Measurements from ENCODE around the gene SMARCA4.
"Not testable (repeated sequence)": the region's sequence is repeated elsewhere in the genome, so short reads cannot be mapped to it uniquely, and the experiment has no call there.

SMARCA4 gene

DNA sequence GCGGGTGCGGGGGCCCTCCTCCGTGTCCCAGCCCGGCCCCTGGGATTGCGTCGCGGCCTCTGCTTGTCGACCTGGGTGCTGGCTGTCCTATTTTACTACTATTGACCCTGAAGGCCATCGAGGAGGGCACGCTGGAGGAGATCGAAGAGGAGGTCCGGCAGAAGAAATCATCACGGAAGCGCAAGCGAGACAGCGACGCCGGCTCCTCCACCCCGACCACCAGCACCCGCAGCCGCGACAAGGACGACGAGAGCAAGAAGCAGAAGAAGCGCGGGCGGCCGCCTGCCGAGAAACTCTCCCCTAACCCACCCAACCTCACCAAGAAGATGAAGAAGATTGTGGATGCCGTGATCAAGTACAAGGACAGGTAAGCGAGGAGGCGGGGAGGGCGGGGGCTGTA, 80.4 kb downstream of the SMARCA4 start:
- DNase-seq, result no peak

- no peak for DNase-seq
Observed at GRCh38 chr19:11041966-11042627, 81.3 kb downstream of the SMARCA4 start.

DNA sequence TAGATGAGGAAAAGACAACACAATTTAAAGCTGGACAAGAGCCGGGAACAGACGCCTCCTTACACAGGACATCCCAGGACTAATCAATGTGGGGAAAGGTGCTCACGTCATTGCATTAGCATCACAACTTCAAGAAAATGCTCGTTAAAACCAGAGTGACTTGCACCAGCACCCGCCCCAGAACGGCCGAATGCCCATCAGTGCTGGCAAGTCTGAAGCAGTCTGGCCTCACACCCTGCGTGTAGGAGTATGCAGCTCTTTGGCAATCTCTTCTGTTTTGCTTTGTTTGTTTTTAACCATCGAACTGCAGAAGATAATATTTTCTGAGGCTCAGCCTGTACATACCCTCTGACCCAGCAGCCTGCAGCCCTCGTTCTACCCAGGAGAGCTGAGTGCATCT, 83.6 kb downstream of the SMARCA4 start:
- DNase-seq, result no peak

DNA sequence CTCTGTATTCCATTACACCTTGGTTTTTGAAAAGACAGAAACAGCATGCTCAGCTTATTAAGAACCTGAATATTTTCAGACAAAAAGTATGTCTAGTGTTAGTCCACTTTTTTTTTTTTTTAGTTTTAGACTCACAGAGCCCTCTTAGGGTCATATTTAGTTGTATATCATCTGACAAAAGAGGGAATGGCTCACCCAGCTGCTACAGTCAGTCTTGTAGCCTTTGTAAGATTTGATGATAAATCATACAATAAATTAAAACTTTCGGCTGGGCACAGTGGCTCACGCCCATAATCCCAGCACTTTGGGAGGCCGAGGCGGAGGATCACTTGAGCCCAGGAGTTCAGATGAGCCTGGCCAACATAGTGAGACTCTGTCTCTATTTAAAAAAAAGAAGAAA, 84.7 kb downstream of the SMARCA4 start:
- DNase-seq, result no peak

DNA sequence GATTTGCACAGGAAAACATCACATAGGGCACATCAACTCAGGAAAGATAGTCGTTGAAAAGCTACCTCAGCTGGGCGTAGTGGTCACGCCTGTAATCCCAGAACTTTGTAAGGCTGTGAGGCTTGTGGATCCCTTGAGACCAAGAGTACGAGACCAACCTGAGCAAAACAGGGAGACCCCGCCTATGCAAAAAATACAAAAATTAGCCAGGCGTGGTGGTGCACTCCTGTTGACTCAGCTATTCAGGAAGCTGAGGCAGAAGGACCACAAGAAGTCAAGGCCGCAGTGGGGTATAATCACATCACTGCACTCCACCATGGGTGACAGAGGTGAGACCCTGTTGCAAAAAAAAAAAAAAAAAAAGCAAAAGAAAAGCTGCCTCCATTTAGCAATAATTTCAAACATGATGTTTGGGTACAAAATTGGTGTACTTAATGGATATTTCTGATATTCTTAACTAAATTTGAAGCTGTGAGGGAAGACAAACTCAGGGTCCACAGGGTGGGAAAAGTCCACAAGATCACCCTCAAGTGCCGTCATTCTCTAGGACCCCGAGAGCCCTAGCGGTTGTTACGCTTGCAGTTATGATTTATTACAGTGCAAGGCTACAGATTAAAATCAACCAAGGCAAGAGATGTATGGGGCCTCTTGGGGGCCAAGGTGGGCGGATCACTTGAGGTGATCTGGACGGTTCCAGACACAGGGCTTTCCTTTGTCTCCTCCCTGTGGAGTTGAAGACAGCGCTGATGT, 86.0 kb downstream of the SMARCA4 start:
- no peak for DNase-seq

GRCh38 chr19:11047866-11048265, 87.0 kb downstream of the SMARCA4 start:
- DNase-seq, result no peak

DNA sequence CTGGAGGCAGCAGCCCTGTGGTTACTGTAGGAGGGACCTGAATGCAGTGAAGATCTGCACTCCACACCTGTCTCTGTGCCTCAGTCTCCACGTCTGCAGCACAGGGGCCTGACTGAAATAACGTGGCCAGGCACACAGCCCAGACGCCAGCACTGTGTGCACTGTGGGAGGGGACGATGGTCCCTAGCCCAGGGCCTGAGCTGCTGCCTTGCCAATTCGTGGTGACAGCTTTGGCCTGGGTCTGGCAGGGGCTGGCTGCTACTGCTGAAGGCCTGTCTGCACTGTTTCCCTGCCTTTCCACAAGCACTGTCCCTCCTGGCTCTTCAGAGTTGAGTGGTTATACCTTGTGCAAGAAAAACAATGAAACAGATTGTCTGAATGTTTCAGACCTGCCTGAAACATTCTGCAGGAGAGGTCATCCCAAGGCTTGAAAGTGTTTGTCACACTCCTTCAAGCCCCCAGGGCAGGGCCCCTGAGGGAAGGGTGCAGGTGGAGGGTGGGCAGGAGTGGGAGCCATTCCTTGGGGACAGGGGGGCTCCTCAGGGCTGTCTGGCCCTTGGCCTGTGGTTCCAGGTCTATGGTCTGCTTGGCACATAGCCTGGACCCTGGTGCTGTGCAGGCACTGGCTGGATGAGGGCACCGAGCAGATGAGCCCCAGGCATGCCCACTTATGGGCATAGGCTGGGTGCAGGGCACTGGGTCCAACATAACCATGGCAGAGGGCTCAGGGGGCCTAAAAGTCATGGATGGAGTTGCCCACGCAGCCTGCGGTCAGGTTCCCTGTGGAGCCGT, 89.7 kb downstream of the SMARCA4 start:
- DNase-seq, result no peak

DNA sequence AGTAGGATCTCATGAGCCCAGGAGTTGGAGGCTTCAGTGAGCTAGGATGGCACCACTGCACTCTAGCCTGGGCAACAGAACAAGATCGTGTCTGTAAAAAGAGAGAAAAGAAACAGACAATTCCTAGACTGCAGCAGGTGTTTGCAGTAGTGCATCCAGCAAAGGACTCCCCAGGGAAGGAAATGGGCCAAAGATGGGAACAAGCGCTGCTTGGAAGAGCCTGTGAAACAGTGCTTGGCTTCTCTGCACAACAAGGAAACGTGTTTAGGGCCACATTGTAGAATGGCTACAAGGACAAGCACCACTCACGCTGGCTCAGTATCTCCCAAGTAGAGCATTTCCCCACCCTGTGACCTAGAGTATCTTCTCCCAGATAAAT, 93.0 kb downstream of the SMARCA4 start:
- no peak for DNase-seq

DNA sequence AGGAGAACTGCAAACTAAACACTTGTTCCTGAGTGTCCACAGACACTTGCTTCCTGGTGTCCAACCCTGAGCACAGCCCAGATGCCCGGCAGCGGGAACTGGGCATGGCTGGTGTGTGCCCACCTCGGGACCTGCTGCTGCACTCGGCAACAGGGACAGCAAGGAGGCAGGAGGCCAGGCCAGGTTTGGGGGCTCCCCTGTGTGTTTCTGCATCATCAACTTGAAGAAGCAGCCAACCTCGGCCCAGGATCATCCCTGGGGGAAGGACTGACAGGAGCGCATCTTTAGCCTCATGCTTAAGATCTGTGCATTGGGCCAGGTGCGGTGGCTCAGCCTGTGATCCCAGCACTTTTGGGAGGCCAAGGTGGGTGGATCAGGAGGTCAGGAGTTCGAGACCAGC, 93.4 kb downstream of the SMARCA4 start:
- no peak for DNase-seq

GRCh38 chr19:11054628-11055027, 93.8 kb downstream of the SMARCA4 start:
- DNase-seq, result no peak

- DNase-seq, result no peak
Observed at GRCh38 chr19:11058246-11059030, 97.6 kb downstream of the SMARCA4 start.

DNA sequence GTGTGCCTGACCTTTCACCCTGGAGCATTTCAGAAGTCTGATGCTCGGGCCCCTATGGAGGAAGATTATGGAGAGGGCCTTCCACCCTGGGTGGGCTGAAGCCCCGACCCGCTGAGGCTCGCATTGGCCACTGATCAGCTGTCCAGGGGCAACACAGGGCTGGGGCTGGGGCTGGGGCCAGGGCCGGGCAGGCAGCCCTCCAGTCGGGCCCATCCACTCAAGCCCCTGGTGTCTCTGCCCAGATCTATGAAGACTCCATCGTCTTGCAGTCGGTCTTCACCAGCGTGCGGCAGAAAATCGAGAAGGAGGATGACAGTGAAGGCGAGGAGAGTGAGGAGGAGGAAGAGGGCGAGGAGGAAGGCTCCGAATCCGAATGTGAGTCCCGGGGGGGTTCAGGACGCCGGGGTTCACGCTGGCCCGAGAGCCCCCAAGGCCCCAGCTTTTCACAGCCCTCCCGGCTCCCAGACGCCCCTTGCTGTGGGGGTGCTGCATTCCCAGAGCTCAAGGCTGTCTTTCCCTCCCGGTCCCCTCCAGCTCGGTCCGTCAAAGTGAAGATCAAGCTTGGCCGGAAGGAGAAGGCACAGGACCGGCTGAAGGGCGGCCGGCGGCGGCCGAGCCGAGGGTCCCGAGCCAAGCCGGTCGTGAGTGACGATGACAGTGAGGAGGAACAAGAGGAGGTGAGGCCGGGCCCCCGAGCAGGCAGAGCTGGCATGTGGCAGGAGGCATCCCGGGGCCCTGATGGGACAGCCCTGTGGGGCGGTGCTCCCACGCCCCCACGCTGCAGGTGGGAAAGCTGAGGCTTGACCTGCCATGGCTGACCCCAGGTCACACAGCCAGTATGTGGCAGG, 98.9 kb downstream of the SMARCA4 start:
- no peak for DNase-seq

DNA sequence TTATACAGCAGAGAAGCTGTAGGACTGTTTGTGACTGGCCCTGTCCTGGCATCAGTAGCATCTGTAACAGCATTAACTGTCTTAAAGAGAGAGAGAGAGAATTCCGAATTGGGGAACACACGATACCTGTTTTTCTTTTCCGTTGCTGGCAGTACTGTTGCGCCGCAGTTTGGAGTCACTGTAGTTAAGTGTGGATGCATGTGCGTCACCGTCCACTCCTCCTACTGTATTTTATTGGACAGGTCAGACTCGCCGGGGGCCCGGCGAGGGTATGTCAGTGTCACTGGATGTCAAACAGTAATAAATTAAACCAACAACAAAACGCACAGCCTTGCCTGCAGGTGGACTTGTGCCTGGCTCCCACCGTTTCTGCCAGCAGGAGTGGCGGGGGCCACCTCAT, 101.1 kb downstream of the SMARCA4 start:
- no peak for DNase-seq

- DNase-seq, result no peak
Observed at GRCh38 chr19:11063434-11063833, 102.6 kb downstream of the SMARCA4 start.

DNA sequence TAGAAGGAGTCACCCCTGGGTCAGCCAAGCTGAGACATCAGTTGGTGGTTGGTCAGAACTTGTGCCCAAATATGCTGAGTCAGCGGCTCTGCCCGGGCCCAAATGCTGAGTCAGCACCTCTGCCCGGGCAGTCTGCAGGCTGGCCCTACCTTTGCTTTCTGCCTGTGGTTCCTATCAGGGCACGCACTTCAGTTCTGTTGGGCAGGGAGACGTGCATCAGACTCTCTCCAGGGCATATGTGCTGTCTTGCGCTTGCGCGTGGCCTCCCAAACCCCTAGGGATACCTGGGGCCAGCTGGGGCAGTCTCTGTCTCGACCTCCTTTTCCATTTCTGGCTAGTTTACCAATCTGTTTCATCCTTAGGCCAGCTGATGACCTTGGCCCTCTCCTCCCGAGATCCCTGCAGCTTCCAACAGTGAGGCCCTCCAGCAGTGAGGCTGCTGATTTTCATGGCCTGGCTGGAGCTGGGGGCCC, 104.0 kb downstream of the SMARCA4 start:
- no peak for DNase-seq

GRCh38 chr19:11066326-11066725, 105.5 kb downstream of the SMARCA4 start:
- DNase-seq, result no peak

- no peak for DNase-seq
Observed at GRCh38 chr19:11067356-11068113, 106.7 kb downstream of the SMARCA4 start.

- DNase-seq, result no peak
Observed at GRCh38 chr19:11069561-11069960, 108.7 kb downstream of the SMARCA4 start.

DNA sequence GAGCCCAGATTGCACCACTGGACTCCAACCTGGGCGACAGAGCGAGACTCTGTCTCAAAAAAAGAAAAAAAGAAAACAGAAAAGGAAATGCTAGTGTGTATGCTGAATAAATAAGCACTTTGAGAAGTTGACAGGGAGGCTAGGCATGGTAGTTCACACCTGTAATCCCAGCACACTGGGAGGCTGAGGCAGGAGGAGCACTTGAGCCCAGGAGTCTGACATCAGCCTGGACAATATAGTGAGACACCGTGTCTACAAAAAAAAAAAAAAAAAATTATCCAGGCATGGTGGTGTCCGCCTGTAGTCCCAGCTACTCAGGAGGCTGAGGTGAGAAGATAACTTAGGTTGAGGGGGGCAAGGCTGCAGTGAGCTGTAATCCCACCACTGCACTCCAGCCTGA, 109.3 kb downstream of the SMARCA4 start:
- DNase-seq, result no peak

GRCh38 chr19:11073568-11073967, 112.7 kb downstream of the SMARCA4 start:
- DNase-seq, result no peak

DNA sequence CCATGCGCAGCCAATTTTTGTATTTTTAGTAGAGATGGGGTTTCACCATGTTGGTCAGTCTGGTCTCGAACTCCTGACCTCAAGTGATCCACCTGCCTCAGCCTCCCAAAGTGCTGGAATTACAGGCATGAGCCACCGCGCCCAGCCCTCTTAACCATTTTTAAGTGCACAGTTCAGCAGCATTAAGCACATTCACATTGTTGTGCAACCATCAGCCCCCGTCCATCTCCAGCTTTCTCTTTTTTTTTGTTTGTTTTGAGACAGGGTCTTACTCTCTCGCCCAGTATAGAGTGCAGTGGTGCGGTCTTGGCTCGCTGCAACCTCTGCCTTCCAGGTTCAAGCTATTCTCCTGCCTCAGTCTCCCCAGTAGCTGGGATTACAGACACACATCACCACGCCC, 116.0 kb downstream of the SMARCA4 start:
- DNase-seq, result not testable (repeated sequence)
